ENCODE data around the gene DMD. TPM values are rescaled to one million over a fixed set of nuclear protein-coding genes. Genes with fewer than 3 reads are reported as not detected.

DMD gene
- total RNA-seq, 2 donors from 2014 or later = 2.8 to 3.4 TPM

GRCh38 chrX:31338991-31339350, 1872.4 kb downstream of the DMD start:
- H3K27me3 Mint-ChIP-seq = peaks cover 0 to 3% of the 10 kb centered on the region in 2 donors
- DNase-seq (ENCODE audit: low spot score) = no peak
- H3K27ac Mint-ChIP-seq = no peak overlapping the region
- H3K4me3 Mint-ChIP-seq = no peak overlapping the region
- H3K4me1 Mint-ChIP-seq (ENCODE audit: low read depth in 2 of 2) = no peaks in the 10 kb centered on the region
- no peak for ATAC-seq
- no peaks in the 10 kb centered on the region for H3K36me3 Mint-ChIP-seq
- H3K9me3 Mint-ChIP-seq = peaks cover 4% of the 10 kb centered on the region

DNA sequence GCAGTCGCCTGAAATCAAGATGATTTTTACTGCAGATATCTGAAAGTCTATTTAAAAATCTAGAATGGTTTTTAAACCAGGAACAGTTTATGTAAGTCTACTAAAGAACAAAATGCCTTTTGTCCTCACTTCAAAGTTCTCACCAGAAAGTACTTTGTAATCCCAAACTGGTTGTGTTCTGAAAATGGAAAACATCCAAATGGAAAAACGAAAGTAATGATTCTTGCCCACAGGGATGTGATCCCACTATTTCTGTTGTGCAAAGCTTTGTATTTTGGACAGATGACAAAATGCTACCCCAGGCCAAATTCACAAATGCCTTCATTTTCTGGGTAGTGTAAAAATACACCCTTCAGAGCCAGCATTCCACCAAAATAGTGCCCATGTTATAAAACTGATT, 1874.0 kb downstream of the DMD start:
- Mint-ChIP-seq H3K4me1 (ENCODE audit: low read depth in 2 of 2) (no peaks in the 10 kb centered on the region), H3K4me3 (no peak overlapping the region), H3K27ac (no peak overlapping the region), H3K9me3 (peaks cover 4% of the 10 kb centered on the region), H3K27me3 (peaks cover 0 to 3% of the 10 kb centered on the region in 2 donors), H3K36me3 (no peaks in the 10 kb centered on the region)
- ATAC-seq (no peak), DNase-seq (ENCODE audit: low spot score) (no peak)

DNA sequence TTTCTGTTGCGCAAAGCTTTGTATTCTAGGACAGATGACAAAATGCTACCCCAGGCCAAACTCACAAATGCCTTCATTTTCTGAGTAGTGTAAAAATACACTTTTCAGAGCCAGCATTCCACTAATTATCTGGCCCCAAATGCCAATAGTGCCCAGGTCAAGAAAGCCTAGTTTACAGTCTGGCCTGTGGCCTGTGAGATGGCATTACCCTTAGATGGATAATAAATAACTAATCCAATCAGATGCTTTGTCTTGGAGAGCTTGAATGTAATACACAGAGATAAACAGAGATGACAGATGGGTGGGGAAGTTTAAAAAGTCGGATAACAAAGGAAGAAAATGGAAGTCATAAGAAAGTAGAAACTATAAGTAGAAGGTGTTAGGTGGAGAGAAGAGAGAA, 1874.9 kb downstream of the DMD start:
- Mint-ChIP-seq H3K36me3 (no peaks in the 10 kb centered on the region), H3K4me1 (ENCODE audit: low read depth in 2 of 2) (no peaks in the 10 kb centered on the region), H3K9me3 (peaks cover 4% of the 10 kb centered on the region), H3K4me3 (no peak overlapping the region), H3K27ac (no peak overlapping the region), H3K27me3 (peaks cover 0 to 3% of the 10 kb centered on the region in 2 donors)
- ATAC-seq = no peak
- DNase-seq (ENCODE audit: low spot score) = no peak

DNA sequence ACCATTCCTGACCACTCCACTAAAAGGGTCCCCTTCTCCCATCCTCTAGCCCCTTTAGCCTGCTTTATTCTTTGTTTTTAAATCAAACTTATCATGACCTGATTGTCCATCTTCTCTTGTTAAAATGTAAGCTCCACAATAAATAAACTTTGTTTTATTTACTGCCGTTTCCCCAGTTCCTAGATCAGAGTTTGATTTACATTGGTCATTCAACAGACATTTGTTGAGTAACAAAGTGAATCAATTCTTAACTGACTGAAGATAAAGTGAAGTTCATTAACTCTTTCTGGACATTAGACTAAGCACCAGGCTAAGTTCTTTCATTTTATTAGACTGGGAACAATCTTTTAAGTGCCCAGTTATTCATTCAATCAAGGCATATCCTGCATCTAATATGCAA, 1876.4 kb downstream of the DMD start:
- no peak for ATAC-seq
- H3K9me3 Mint-ChIP-seq = peaks cover 4% of the 10 kb centered on the region
- peaks cover 0 to 3% of the 10 kb centered on the region in 2 donors for H3K27me3 Mint-ChIP-seq
- DNase-seq (ENCODE audit: low spot score) = no peak
- no peak overlapping the region for H3K4me3 Mint-ChIP-seq
- no peak overlapping the region for H3K27ac Mint-ChIP-seq
- H3K36me3 Mint-ChIP-seq = no peaks in the 10 kb centered on the region
- H3K4me1 Mint-ChIP-seq (ENCODE audit: low read depth in 2 of 2) = no peaks in the 10 kb centered on the region

DNA sequence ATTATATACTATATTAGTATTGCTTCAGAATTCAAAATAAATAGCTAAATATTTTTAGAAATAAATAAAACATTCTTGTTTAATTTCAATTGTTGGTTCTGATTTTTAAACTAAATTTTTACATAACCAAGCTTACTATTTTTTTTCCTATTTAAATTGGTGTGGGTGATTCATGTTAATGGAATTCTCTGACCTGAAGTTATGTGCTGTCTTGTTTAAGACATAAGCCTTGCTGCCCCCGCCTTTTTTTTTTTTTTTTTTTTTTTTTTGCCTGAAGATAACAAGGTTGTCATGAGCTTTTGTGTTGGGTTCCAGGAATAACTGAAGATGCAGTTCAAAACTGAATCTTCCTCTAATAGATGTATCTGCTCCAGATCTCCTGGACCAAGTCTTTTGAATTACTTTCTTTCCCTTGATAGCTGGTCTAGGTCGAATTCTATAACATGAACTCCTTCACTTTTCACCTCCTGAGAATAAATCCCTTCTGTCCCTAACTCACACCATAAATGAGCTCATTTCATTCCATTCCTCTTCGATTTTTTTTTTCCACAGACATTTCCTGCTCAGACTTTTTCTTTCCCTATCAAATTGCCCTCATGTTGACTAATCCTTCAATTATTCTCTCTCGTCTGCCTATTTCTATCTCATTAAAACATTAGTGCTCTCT, 1878.1 kb downstream of the DMD start:
- Mint-ChIP-seq H3K27me3 (peaks cover 0 to 3% of the 10 kb centered on the region in 2 donors), H3K27ac (no peak overlapping the region), H3K4me3 (no peak overlapping the region), H3K9me3 (peaks cover 4% of the 10 kb centered on the region), H3K36me3 (no peaks in the 10 kb centered on the region), H3K4me1 (ENCODE audit: low read depth in 2 of 2) (no peaks in the 10 kb centered on the region)
- no peak for DNase-seq (ENCODE audit: low spot score)
- ATAC-seq = no peak

- H3K4me3 Mint-ChIP-seq = no peak overlapping the region
- no peaks in the 10 kb centered on the region for H3K36me3 Mint-ChIP-seq
- no peak overlapping the region for H3K27ac Mint-ChIP-seq
- no peak for ATAC-seq
- H3K4me1 Mint-ChIP-seq (ENCODE audit: low read depth in 2 of 2) = no peaks in the 10 kb centered on the region
- peaks cover 0 to 3% of the 10 kb centered on the region in 2 donors for H3K27me3 Mint-ChIP-seq
- DNase-seq (ENCODE audit: low spot score) = no peak
- H3K9me3 Mint-ChIP-seq = peaks cover 4% of the 10 kb centered on the region
These were observed 1879.4 kb downstream of the DMD start for GRCh38 chrX:31331928-31332327.

DNA sequence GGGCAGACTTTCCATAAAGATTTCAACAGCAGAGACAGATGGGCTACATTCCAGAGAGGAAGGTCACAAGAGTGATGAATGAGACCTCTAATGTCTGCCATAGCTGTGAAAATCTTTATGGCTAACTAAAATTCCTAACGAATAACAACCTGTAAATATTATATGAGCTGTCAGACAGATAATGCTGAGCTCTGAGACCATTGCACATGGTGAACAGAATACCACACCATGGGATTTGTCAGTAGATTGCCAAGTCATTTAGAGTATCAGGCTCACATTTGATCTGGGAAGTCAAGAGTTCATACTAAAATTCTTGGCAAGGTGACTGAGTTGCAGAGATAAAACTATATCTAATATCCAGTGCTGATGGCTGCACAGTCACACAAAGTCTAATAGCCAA, 1880.3 kb downstream of the DMD start:
- no peak for ATAC-seq
- H3K27ac Mint-ChIP-seq = no peak overlapping the region
- no peaks in the 10 kb centered on the region for H3K36me3 Mint-ChIP-seq

DNA sequence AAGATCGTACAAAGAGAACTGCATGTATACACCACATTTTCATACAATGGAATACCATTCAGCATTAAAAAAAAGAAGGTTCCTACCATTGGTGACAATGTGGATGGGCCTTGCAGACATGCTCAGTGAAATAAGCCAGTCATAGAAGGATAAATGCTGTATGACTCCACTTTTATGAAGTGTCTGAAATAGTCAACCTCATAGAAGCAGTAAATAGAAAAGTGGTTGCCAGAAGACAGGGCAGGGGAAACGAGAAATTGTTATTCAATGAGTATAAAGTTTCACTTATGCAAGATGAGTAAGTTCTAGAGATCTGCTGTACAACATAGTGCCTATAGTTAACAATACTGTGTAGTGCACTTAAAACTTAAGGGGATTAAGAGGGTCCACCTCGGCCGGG, 1882.1 kb downstream of the DMD start:
- Mint-ChIP-seq H3K4me1 (ENCODE audit: low read depth in 2 of 2) (no peaks in the 10 kb centered on the region), H3K36me3 (no peaks in the 10 kb centered on the region), H3K27ac (no peak overlapping the region), H3K4me3 (no peak overlapping the region), H3K9me3 (no peaks in the 10 kb centered on the region), H3K27me3 (no peaks in the 10 kb centered on the region)
- DNase-seq (ENCODE audit: low spot score) (no peak), ATAC-seq (no peak)

More for the DNA sequence above, 1880.3 kb downstream of the DMD start:
- Mint-ChIP-seq H3K4me3 (no peak overlapping the region), H3K27me3 (no peaks in the 10 kb centered on the region), H3K9me3 (no peaks in the 10 kb centered on the region), H3K4me1 (ENCODE audit: low read depth in 2 of 2) (no peaks in the 10 kb centered on the region)
- no peak for DNase-seq (ENCODE audit: low spot score)

DNA sequence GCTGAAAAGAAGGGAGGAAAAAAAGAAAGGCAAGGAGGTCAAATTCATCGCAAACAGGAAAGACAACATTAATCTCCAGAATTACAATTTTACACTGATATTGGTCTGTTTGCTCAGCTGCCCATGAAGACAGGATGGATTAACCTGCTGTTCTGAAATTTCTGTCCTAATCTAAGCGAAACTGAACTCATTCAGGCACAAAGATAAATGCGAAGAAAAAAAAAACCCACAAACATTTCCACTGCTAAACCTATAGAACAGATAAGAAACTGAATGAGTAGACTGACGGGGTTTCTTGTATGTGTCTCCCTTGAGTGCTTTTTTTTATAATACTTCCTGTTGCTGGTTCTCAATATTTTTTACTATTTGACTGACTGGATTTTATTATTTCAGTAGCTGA, 1887.7 kb downstream of the DMD start:
- no peak for ATAC-seq
- Mint-ChIP-seq H3K27ac (no peak overlapping the region), H3K9me3 (no peaks in the 10 kb centered on the region), H3K4me1 (ENCODE audit: low read depth in 2 of 2) (no peaks in the 10 kb centered on the region), H3K27me3 (no peaks in the 10 kb centered on the region), H3K4me3 (no peak overlapping the region), H3K36me3 (no peaks in the 10 kb centered on the region)
- DNase-seq (ENCODE audit: low spot score) = no peak

- no peaks in the 10 kb centered on the region for H3K9me3 Mint-ChIP-seq
- no peak for DNase-seq (ENCODE audit: low spot score)
- H3K4me1 Mint-ChIP-seq (ENCODE audit: low read depth in 2 of 2) = no peaks in the 10 kb centered on the region
- H3K27me3 Mint-ChIP-seq = no peaks in the 10 kb centered on the region
- no peak overlapping the region for H3K4me3 Mint-ChIP-seq
- no peaks in the 10 kb centered on the region for H3K36me3 Mint-ChIP-seq
- no peak for ATAC-seq
- no peak overlapping the region for H3K27ac Mint-ChIP-seq
These were observed 1890.6 kb downstream of the DMD start for GRCh38 chrX:31320740-31321139.

DNA sequence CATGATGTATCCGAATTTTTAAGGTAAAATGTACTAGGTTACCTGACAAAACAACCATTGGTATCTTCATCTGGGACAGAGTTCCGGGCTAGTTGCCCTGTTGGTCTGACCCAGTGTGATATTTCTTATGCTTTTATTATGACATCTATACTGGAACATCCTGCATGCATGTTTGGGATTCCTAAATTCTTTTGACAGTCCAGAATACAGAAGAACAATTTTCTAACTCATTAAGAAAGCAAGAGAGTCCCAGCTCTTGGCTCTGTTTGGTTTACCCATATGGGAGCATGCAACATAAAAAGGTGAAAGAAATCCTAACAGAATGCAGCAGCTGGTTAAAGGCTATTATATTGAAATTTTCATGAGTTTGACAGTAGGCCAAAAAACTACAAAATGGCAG, 1891.8 kb downstream of the DMD start:
- no peak for DNase-seq (ENCODE audit: low spot score)
- no peaks in the 10 kb centered on the region for H3K27me3 Mint-ChIP-seq
- H3K4me1 Mint-ChIP-seq (ENCODE audit: low read depth in 2 of 2) = no peaks in the 10 kb centered on the region
- no peaks in the 10 kb centered on the region for H3K9me3 Mint-ChIP-seq
- no peak overlapping the region for H3K4me3 Mint-ChIP-seq
- no peak overlapping the region for H3K27ac Mint-ChIP-seq
- no peaks in the 10 kb centered on the region for H3K36me3 Mint-ChIP-seq
- no peak for ATAC-seq

- no peaks in the 10 kb centered on the region for H3K9me3 Mint-ChIP-seq
- H3K27ac Mint-ChIP-seq = no peak overlapping the region
- H3K4me1 Mint-ChIP-seq (ENCODE audit: low read depth in 2 of 2) = no peaks in the 10 kb centered on the region
- ATAC-seq (no peak), DNase-seq (ENCODE audit: low spot score) (no peak)
- no peak overlapping the region for H3K4me3 Mint-ChIP-seq
- no peaks in the 10 kb centered on the region for H3K36me3 Mint-ChIP-seq
- no peaks in the 10 kb centered on the region for H3K27me3 Mint-ChIP-seq
These were observed 1892.5 kb downstream of the DMD start for GRCh38 chrX:31318866-31319265.

- H3K4me3 Mint-ChIP-seq = no peak overlapping the region
- DNase-seq (ENCODE audit: low spot score) = no peak
- no peak overlapping the region for H3K27ac Mint-ChIP-seq
- peaks cover 6% of the 10 kb centered on the region for H3K9me3 Mint-ChIP-seq
- H3K36me3 Mint-ChIP-seq = no peaks in the 10 kb centered on the region
- H3K27me3 Mint-ChIP-seq = no peaks in the 10 kb centered on the region
- no peak for ATAC-seq
- H3K4me1 Mint-ChIP-seq (ENCODE audit: low read depth in 2 of 2) = no peaks in the 10 kb centered on the region
These were observed 1894.9 kb downstream of the DMD start for GRCh38 chrX:31316340-31316991.

GRCh38 chrX:31314921-31315320, 1896.4 kb downstream of the DMD start:
- no peak overlapping the region for H3K4me3 Mint-ChIP-seq
- peaks cover 6% of the 10 kb centered on the region for H3K9me3 Mint-ChIP-seq
- H3K27ac Mint-ChIP-seq = no peak overlapping the region
- no peaks in the 10 kb centered on the region for H3K4me1 Mint-ChIP-seq (ENCODE audit: low read depth in 2 of 2)
- ATAC-seq (no peak), DNase-seq (ENCODE audit: low spot score) (no peak)
- no peaks in the 10 kb centered on the region for H3K36me3 Mint-ChIP-seq
- H3K27me3 Mint-ChIP-seq = no peaks in the 10 kb centered on the region

GRCh38 chrX:31307952-31308351, 1903.4 kb downstream of the DMD start:
- Mint-ChIP-seq H3K4me3 (no peak overlapping the region), H3K4me1 (ENCODE audit: low read depth in 2 of 2) (no peaks in the 10 kb centered on the region), H3K27ac (no peak overlapping the region), H3K36me3 (no peaks in the 10 kb centered on the region), H3K9me3 (peaks cover 12% of the 10 kb centered on the region), H3K27me3 (peaks cover 0 to 7% of the 10 kb centered on the region in 2 donors)
- ATAC-seq = no peak
- no peak for DNase-seq (ENCODE audit: low spot score)
